SIG-M5 (cell line): Measurements from ENCODE around the gene PLA2G7.

ENCODE experiments used
- DNase-seq: peaks from one replicate; lab custom pipeline; 2025; lab: John Stamatoyannopoulos, UW

PLA2G7 gene

DNA sequence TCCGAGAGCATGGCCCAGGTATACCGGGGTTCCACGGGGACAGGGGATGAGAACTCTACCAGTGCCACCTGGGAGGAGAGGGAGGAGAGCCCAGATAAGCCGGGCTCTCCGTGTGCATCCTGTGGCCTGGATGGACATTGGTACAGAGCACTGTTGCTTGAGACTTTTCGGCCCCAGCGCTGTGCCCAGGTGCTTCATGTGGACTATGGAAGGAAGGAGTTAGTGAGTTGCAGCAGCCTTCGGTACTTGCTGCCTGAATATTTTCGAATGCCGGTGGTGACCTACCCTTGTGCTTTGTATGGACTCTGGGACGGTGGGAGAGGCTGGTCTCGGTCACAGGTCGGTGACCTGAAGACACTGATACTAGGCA, 46.2 kb downstream of the PLA2G7 start:
- DNase-seq, result no peak

DNA sequence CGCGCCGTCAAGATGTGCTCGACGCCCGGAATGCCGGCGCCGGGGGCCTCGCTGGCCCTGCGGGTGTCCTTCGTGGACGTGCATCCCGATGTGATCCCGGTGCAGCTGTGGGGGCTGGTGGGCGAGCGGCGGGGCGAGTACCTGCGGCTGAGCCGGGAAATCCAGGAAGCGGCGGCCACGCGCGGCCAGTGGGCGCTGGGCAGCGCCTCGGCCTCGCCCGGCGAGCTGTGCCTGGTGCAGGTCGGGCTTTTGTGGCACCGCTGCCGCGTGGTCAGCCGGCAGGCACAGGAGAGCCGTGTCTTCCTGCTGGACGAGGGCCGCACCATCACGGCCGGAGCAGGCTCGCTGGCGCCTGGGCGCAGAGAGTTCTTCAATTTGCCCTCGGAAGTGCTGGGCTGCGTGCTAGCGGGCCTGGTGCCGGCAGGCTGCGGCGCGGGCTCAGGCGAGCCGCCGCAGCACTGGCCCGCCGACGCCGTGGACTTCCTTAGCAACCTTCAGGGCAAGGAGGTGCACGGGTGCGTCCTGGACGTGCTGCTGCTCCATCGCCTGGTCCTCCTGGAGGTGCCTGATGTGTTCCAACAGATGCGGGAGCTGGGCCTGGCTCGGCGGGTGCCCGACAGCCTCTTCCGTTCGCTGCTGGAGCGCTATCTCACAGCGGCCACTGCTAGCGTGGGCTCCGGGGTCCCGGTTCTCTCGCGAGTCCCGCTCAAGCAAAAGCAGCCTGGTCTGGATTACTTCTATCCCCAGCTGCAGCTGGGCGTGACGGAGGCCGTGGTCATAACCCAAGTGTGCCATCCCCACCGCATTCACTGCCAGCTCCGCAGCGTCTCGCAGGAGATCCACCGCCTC, 46.8 kb downstream of the PLA2G7 start:
- DNase-seq, result no peak

DNA sequence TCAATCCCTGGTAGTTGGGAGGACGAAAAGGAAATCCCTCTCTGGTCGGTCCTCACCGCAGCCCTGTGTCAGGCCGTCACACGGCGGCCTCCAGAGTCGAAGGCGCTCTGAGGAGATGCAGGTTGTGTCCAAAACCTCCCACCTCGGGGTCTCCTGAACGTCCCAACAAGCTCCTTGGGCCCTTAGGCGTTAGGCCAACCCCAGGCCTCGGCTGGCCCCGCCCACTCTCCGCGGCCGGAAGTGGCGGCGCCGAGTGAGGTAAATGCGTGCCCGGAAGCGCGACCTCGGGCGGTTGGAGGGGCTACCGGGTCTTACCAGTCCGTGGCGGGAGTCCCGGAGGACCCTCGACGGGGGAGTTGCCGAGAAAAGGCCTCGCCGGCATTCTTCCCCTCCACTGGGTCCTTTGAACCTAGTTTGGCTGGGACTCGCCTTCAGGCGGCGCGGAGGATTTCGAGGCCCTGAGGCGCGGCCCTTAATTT, 47.5 kb downstream of the PLA2G7 start, which contains the start of gene TDRD6:
Gene TDRD6, plus strand, starts transcription at position 267 of the 479 bp plus-strand sequence. CDS start 244 bp downstream, outside the sequence.
- DNase-seq, result no peak

DNA sequence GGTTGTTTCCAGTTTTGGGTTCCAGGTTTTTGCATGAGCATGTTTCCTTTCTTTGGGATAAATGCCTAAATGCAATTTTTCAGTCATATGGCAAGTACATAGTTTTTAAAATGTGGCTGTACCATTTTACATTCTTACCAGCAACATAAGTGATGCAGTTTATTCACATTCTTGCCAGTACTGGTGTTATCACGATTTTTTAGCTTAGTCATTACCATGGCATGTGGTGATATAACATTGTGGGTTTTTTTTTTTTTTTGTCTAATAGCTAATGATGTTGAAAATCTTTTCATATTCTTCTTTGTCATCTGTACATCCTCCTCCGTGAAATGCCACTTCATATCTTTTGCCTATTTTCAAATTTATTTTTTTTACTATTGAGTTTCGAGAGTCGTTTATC, 50.4 kb downstream of the PLA2G7 start:
- no peak for DNase-seq

DNA sequence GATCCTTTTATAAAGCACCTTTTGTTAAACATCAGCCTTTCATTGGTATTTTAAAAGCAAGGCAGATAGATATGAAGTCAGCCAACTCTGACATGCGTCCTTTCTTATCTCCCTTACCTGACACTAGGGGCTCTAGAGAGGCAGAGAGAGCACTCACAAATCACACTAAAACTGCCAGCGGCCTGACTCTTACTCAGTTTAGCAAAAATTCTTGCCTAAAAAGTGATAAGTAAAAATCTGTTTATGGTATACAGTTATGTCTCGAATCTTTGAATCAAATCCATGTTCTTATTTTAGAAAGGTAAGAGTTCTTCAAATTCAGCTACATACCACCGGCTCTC, 57.9 kb downstream of the PLA2G7 start:
- DNase-seq, result no peak

DNA sequence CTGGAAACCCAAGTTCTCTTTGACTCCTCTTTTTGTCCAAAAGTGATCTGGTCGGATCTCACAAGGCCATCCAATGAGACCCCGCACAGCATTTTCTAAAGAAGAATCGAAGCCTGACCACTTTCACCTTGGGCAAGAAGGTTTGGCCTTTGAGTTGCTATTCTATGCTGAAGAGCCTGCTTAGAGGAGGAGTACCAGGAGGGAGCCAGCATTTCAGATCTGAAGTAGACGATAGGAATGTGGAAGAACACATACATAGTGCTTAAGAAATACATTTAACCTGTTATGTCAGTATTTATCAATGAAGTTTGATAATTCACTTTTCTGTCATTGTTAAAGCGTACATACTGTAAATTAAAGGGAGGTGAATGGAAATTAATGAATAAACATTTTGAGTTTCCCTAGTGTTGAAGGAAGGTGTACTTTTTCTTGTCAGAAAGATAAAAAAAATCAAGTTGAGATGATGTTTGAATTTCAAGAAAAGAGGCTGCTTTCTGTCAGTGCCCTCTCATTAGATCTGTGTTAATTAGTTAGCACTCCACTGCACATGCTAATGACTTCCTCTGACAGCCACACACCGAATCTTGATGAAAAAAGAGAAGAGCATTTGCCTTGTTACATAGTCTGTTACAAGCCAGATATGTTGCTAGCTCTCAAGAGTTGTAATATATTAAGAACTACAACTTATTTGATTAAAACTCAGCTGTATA, 58.4 kb downstream of the PLA2G7 start:
- DNase-seq, result no peak

DNA sequence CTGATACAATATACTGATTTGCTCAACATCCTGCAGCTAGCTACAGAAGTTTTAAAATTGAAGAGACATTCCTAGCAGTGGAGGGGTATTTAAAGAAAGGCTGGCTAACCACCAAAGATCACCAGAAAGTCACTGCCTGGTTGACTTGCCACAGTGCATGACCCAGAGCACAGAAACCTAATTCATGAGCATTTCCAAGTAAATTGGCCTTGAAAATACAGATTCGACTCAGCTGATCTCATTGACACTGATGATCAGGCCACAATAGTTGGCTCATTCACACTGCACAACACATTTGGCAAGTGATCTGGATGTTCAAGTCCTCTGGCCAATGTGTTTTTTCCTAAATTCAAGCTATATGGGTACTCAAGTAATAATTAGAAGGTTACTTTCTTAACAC, 60.8 kb downstream of the PLA2G7 start:
- DNase-seq, result no peak

DNA sequence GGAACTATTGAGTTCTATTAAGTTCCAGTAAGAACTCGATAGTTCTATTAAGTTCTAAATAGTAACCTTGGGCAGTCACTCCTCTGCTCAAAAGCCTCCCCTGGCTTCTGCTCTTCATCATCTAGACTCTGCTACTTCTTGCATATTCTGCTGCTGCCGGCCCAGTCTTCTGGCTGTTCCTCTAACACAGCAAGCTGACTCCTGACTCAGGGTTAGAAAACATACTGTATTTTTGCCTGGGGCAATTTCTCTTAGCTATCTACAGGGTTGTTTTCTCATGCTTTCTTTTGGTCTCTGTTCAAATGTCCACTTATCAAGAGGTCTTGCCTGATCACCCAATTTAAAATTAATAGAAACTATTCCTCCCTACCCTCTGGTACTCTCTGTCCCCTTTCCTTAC, 67.8 kb downstream of the PLA2G7 start:
- no peak for DNase-seq

DNA sequence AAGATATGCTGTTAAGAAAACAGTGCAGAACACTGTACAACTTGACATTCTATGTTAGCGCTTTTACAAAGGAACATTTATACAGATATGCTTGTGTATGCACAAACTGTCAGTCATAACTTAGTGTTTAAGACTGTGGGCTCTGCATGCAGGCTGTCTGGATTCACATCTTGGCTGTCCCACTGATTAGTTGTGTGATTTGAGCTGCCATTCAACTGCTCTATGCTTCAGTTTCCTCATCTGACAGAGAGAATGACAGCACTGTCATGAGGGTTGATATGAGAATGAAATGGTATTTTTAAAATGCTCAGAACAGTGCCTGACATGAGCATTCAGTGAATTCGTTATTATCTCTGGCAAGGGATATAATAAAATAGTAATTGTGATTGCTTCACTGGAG, 73.7 kb downstream of the PLA2G7 start:
- DNase-seq, result no peak

DNA sequence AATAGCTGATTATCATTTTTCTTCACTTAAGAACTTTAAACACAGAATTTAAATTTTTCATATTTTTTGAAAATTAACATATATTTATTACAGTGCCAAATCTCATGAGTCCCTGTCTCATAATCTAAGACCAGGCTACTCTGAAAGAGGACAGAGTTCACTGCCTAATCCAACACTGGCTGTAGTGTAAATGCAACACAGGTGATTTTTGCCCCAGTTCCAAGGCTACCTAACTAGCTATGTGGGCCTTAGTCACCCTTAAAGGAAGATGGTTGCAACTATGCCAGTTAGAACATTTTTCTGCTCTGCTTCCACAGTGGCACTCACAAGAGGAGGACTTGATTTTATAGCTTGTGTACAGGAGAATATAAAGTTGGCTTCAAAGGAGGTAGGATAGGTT, 77.5 kb downstream of the PLA2G7 start:
- no peak for DNase-seq

DNA sequence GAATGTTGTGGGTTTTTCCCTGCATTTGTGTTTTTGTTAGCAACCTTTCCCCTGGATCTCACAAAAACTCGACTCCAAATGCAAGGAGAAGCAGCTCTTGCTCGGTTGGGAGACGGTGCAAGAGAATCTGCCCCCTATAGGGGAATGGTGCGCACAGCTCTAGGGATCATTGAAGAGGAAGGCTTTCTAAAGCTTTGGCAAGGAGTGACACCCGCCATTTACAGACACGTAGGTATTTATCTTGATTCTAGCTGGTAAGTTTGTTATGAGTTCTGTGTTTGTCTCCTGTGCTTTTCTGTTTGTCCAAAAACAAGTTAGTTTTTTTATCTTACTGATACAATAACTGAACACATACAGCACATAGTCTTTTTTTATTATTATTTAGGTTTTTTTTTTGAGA, 79.4 kb downstream of the PLA2G7 start:
- no peak for DNase-seq
